ENCODE results near the gene MT1A. TPM values are rescaled to one million over a fixed set of nuclear protein-coding genes. Genes with fewer than 3 reads are reported as not detected.
A peak's percentile ranks its signal among the peaks of the same experiment; 100 is the strongest.

MT1A gene
- total RNA-seq, result not detected in 2 replicates
- long read RNA-seq, result 0 reads

DNA sequence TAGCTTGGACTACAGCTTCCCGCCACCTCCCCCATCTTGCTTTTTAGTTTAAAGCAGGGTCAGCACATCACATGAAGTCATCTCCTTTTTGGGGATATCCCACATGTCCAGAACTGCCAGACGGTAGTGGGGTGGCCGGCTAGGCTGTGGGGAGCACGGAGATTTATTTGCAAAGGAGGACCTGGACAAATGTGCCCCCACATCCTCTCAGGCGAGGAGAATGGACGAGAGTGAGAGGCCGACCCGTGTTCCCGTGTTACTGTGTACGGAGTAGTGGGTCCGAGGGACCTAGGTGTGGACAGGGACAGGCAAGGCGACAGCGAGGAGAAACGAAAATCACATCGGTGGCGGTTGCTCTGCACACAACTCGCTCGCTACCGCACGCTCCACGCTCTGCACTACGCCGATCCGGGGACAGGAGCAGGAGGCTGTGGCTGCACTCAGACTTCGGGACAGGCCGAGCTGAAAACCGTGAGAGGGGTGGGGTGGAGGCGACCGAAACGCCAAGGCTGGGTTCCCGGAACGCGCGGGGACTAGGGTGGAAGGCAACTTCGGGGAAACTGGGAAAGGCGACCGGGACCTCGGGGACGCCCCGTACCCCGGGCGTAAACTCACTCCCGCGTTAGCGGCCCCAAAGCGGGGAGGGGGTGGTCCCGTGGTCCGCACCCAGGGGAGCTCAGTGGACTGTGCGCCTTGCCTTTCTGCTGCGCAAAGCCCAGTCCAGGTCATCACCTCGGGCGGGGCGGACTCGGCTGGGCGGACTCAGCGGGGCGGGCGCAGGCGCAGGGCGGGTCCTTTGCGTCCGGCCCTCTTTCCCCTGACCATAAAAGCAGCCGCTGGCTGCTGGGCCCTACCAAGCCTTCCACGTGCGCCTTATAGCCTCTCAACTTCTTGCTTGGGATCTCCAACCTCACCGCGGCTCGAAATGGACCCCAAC, at the start of gene MT1A:
MT1A (plus strand) TSS at position 853 of the 937 bp plus-strand sequence; CDS start at position 926, 73 bp downstream.
- peaks cover 21% of the 10 kb centered on the region for H3K4me1 Mint-ChIP-seq (ENCODE audit: unreplicated experiment)
- no peak for DNase-seq (ENCODE audit: extremely low spot score, unreplicated experiment)
- H3K27me3 Mint-ChIP-seq (ENCODE audit: unreplicated experiment), result peaks cover 49% of the 10 kb centered on the region
- H3K27ac Mint-ChIP-seq (ENCODE audit: unreplicated experiment), result no peak within 1 kb of the TSS
- TF ChIP-seq, protein P1, sequence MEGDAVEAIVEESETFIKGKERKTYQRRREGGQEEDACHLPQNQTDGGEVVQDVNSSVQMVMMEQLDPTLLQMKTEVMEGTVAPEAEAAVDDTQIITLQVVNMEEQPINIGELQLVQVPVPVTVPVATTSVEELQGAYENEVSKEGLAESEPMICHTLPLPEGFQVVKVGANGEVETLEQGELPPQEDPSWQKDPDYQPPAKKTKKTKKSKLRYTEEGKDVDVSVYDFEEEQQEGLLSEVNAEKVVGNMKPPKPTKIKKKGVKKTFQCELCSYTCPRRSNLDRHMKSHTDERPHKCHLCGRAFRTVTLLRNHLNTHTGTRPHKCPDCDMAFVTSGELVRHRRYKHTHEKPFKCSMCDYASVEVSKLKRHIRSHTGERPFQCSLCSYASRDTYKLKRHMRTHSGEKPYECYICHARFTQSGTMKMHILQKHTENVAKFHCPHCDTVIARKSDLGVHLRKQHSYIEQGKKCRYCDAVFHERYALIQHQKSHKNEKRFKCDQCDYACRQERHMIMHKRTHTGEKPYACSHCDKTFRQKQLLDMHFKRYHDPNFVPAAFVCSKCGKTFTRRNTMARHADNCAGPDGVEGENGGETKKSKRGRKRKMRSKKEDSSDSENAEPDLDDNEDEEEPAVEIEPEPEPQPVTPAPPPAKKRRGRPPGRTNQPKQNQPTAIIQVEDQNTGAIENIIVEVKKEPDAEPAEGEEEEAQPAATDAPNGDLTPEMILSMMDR (IDR thresholded peaks at IDR 0.05), result no peak
- no peaks in the 10 kb centered on the region for H3K9me3 Mint-ChIP-seq (ENCODE audit: unreplicated experiment)
- peak within 1 kb of the TSS; percentile 69 for H3K4me3 Mint-ChIP-seq (ENCODE audit: unreplicated experiment)
- peaks cover 3% of the 10 kb centered on the region for H3K36me3 Mint-ChIP-seq (ENCODE audit: unreplicated experiment)

- Mint-ChIP-seq H3K4me3 (ENCODE audit: unreplicated experiment) (peak overlapping the region; percentile 71), H3K9me3 (ENCODE audit: unreplicated experiment) (no peaks in the 10 kb centered on the region), H3K36me3 (ENCODE audit: unreplicated experiment) (no peaks in the 10 kb centered on the region), H3K27ac (ENCODE audit: unreplicated experiment) (no peak overlapping the region), H3K27me3 (ENCODE audit: unreplicated experiment) (peaks cover 45% of the 10 kb centered on the region), H3K4me1 (ENCODE audit: unreplicated experiment) (peaks cover 9% of the 10 kb centered on the region)
- no peak for DNase-seq (ENCODE audit: extremely low spot score, unreplicated experiment)
- TF ChIP-seq, protein P1 (IDR thresholded peaks at IDR 0.05), result no peak
Observed at GRCh38 chr16:56588781-56589140, 49.7 kb upstream of the MT1A start.

- H3K4me1 Mint-ChIP-seq (ENCODE audit: unreplicated experiment), result peaks cover 9% of the 10 kb centered on the region
- DNase-seq (ENCODE audit: extremely low spot score, unreplicated experiment), result no peak
- peaks cover 44% of the 10 kb centered on the region for H3K27me3 Mint-ChIP-seq (ENCODE audit: unreplicated experiment)
- H3K36me3 Mint-ChIP-seq (ENCODE audit: unreplicated experiment), result no peaks in the 10 kb centered on the region
- H3K9me3 Mint-ChIP-seq (ENCODE audit: unreplicated experiment), result no peaks in the 10 kb centered on the region
- TF ChIP-seq, protein P1 (IDR thresholded peaks at IDR 0.05), result no peak
- H3K27ac Mint-ChIP-seq (ENCODE audit: unreplicated experiment), result no peak within 1 kb of the TSS
- peak within 1 kb of the TSS; percentile 71 for H3K4me3 Mint-ChIP-seq (ENCODE audit: unreplicated experiment)
Observed at GRCh38 chr16:56589141-56590039, 49.1 kb upstream of the MT1A start, which contains the start of gene MT3. TSS of gene MT3 (plus strand) at chr16:56589528. CDS start at chr16:56589591, 63 bp downstream.

DNA sequence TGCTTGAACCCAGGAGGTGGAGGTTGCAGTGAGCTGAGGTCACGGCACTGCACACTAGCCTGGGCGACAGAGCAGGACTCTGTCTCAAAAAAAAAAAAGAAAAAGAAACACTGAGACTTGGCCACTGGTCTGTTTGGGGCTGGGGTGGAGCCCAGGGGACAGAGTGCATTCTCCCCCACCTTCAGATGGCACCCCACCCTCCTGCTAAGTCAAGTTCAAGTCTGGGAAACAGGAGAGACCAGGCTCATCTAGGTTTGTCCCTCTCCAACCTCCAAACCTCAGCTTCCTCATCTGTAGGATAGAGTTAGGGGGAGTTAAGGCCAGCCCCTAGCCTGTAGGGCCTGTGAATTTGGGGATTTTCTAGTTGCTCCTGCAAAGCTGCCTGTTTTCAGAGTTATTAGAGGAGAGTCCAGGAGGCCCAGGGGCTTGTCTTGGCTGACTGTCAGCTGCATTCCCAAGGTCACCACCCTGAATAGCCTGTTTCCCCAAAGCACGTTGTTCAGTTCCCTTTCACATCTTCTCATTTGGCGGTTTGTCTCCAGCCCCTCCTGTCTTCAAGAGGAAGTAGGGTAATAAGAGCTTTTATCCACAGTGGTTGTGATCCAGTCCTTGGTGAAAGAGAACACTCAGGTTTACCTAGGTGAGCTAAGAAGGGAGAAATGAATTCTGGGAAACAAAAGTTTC, 46.9 kb upstream of the MT1A start:
- no peak for DNase-seq (ENCODE audit: extremely low spot score, unreplicated experiment)
- Mint-ChIP-seq H3K36me3 (ENCODE audit: unreplicated experiment) (no peaks in the 10 kb centered on the region), H3K9me3 (ENCODE audit: unreplicated experiment) (no peaks in the 10 kb centered on the region), H3K27me3 (ENCODE audit: unreplicated experiment) (peaks cover 38% of the 10 kb centered on the region), H3K4me1 (ENCODE audit: unreplicated experiment) (peaks cover 9% of the 10 kb centered on the region), H3K27ac (ENCODE audit: unreplicated experiment) (no peak overlapping the region), H3K4me3 (ENCODE audit: unreplicated experiment) (no peak overlapping the region)
- TF ChIP-seq, protein P1 (IDR thresholded peaks at IDR 0.05), result no peak

All from osteocyte (in vitro differentiated cells).